OCI-LY7 (cell line): ENCODE results near the gene DBI. TPM values are rescaled to one million over a fixed set of nuclear protein-coding genes. Genes with fewer than 3 reads are reported as not detected.

Experiments used
- BruUV-seq: library from RNA; stranded (reverse); fragments of 400-500 nt; replicated peaks from 2 replicates; lab custom pipeline; 2021; lab: Mats Ljungman, UMichigan
- CTCF ChIA-PET: fragments of 300-600 bp; sonication (Branson Sonifier 250); formaldehyde crosslinking; loops from one replicate; lab custom pipeline; 2022; ENCODE audit warnings: antibody characterized with exemption; ENCODE audit not compliant: unreplicated experiment; lab: Charles Lee
- POLR2A ChIA-PET: fragments of 300-600 bp; sonication (Branson Sonifier 250); formaldehyde crosslinking; loops from one replicate; lab custom pipeline; 2022; ENCODE audit warnings: antibody characterized with exemption; lab: Charles Lee
- DNase-seq: peaks from one replicate; pipeline ENCODE4 v3.0.0-alpha.2; 2015; ENCODE audit warnings: low spot score
- H2AFZ ChIP-seq: fragments of 200-600 bp; sonication (generic), shearing (Covaris generic); 2 replicates; pipeline ENCODE4 v1.6.1; 2014; ENCODE audit warnings: mild to moderate bottlenecking, antibody characterized with exemption, low read length, moderate library complexity
- H3K27ac ChIP-seq: fragments of 200-600 bp; sonication (generic); 2 replicates; pipeline ENCODE4 v1.5.1; 2014; ENCODE audit warnings: mixed run types, low read depth, mild to moderate bottlenecking, moderate library complexity, low read length, inconsistent platforms; ENCODE audit not compliant: poor library complexity, severe bottlenecking
- H3K36me3 ChIP-seq: fragments of 200-600 bp; sonication (generic); 2 replicates; pipeline ENCODE4 v1.6.1; 2014; ENCODE audit warnings: mild to moderate bottlenecking, antibody characterized with exemption, low read length, moderate library complexity, mixed read lengths; ENCODE audit not compliant: insufficient read depth
- H3K4me1 ChIP-seq: fragments of 200-600 bp; sonication (generic); 2 replicates; pipeline ENCODE4 v1.5.1; 2014; ENCODE audit warnings: mild to moderate bottlenecking, low read length; ENCODE audit not compliant: insufficient read depth, poor library complexity, severe bottlenecking
- H3K4me2 ChIP-seq: fragments of 200-600 bp; sonication (generic); 2 replicates; pipeline ENCODE4 v1.6.1; 2014; ENCODE audit warnings: mild to moderate bottlenecking, low read length
- H3K4me3 ChIP-seq: fragments of 200-600 bp; sonication (generic); 2 replicates; pipeline ENCODE4 v1.5.1; 2014; ENCODE audit warnings: mild to moderate bottlenecking, low read depth, low read length; ENCODE audit not compliant: poor library complexity, severe bottlenecking
- H3K79me2 ChIP-seq: fragments of 200-600 bp; sonication (generic); 2 replicates; pipeline ENCODE4 v1.6.1; 2016; ENCODE audit warnings: low read depth, mild to moderate bottlenecking, low read length, moderate library complexity, mixed read lengths; ENCODE audit not compliant: insufficient read depth
- H3K9me2 ChIP-seq: fragments of 200-600 bp; sonication (generic); 2 replicates; pipeline ENCODE4 v1.6.1; 2016; ENCODE audit warnings: mild to moderate bottlenecking, low read length, mixed read lengths; ENCODE audit not compliant: insufficient read depth
- H3K9me3 ChIP-seq: fragments of 200-600 bp; sonication (generic); 2 replicates; pipeline ENCODE4 v1.6.1; 2014; ENCODE audit warnings: mild to moderate bottlenecking, mixed run types, low read length, mixed read lengths
- H4K20me1 ChIP-seq: fragments of 200-600 bp; sonication (generic); 2 replicates; pipeline ENCODE4 v1.6.1; 2014; ENCODE audit warnings: mild to moderate bottlenecking, antibody characterized with exemption, low read length, moderate library complexity, mixed read lengths; ENCODE audit not compliant: insufficient read depth
- EZH2phosphoT487 ChIP-seq: fragments of 200-600 bp; sonication (generic); IDR thresholded peaks from 2 replicates; pipeline ENCODE4 v1.6.1; 2018; ENCODE audit warnings: low read depth, borderline replicate concordance, mild to moderate bottlenecking, mixed run types, antibody characterized with exemption, low read length, moderate library complexity, mixed read lengths
- intact Hi-C: fragments of 100-400 bp; cut with micrococcal nuclease; formaldehyde crosslinking; loops from one replicate; pipeline ENCODE4 v1.10.0; 2022; ENCODE audit not compliant: unreplicated experiment
- total RNA-seq, 2 experiments: library from RNA; depleted of rRNA in 1 of 2; stranded (reverse); fragments of >200 nt in 1 of 2; shearing (Covaris generic) in 1 of 2; gene quantifications; 2 replicates each; pipeline ENCODE4 v1.2.3, GENCODE V29; 2014 to 2022
- TF ChIP-seq, protein P1 (sequence below): fragments of 200-600 bp; sonication (generic); conservative IDR thresholded peaks from 2 replicates; pipeline ENCODE4 v1.5.1; 2014; ENCODE audit warnings: mild to moderate bottlenecking, antibody characterized with exemption, low read length, moderate library complexity, mixed read lengths

Gene DBI
- total RNA-seq, 2 experiments from 2014 or later, result 293 to 309 TPM

DNA sequence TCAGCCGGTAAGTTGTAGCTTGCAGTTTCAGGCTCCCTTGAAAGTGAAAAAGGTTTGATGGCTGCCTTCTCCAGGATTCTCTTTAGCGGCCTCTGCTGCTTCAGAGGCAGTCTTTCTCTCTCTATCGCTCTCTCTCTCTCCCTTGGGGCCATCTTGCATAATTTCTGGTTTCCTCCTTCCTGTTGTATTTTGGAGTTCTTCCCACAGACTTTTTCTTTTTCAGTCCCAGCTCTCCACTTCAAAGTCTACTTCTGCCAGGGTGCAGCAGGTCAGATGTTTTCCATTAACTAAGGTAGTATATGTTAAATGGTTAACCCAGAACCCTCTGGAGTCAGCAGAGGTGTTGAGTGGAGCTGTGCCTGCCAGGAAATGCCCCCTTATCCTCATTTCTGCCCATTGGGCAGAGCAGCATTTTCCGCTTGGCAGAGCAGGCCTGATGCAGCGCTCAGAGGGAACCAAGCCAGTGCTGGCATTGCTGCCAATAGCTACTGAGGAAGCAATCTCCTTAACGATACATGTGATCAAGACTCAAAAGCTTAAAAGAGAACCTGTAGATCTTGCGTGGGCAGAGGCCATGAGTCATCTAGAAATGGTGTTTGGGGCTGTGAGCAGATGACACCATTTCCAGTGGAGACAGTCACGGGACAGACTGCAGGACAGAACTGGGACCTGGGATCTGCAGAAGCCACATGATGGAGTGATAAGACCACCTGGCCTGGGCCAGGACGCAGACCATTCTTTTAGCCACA, 20.8 kb downstream of the DBI start:
- Histone ChIP-seq H2AFZ (peak overlapping the region; percentile 6; the same call in 1 of the 2 replicates), H3K27ac (no peak overlapping the region), H3K9me3 (no peaks in the 10 kb centered on the region), H3K36me3 (no peaks in the 10 kb centered on the region; the same call in 1 of the 2 replicates), H3K9me2 (no peaks in the 10 kb centered on the region), H4K20me1 (no peaks in the 10 kb centered on the region), H3K4me3 (no peak overlapping the region), H3K4me1 (peaks cover 35% of the 10 kb centered on the region), H3K4me2 (peak overlapping the region; percentile 19; the same call in 1 of the 2 replicates), H3K79me2 (no peaks in the 10 kb centered on the region)
- DNase-seq, result no peak
- CTCF ChIA-PET, result interaction anchor here (0.6 kb wide), 1 partner anchor 20 kb away, joined by 3 read pairs; no protein-coding TSS in a partner anchor
- POLR2A ChIA-PET, result interaction anchor here (0.7 to 1.0 kb wide), 3 partner anchors 12 to 69 kb away, joined by 3 to 4 read pairs (median 3); no protein-coding TSS in a partner anchor
- intact Hi-C loops, result no loop called here
- TF ChIP-seq, protein P1, sequence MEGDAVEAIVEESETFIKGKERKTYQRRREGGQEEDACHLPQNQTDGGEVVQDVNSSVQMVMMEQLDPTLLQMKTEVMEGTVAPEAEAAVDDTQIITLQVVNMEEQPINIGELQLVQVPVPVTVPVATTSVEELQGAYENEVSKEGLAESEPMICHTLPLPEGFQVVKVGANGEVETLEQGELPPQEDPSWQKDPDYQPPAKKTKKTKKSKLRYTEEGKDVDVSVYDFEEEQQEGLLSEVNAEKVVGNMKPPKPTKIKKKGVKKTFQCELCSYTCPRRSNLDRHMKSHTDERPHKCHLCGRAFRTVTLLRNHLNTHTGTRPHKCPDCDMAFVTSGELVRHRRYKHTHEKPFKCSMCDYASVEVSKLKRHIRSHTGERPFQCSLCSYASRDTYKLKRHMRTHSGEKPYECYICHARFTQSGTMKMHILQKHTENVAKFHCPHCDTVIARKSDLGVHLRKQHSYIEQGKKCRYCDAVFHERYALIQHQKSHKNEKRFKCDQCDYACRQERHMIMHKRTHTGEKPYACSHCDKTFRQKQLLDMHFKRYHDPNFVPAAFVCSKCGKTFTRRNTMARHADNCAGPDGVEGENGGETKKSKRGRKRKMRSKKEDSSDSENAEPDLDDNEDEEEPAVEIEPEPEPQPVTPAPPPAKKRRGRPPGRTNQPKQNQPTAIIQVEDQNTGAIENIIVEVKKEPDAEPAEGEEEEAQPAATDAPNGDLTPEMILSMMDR, result peak; percentile 32; the same call in 1 of the 2 replicates
- TF ChIP-seq EZH2phosphoT487, result no peak
- no TSS peak for BruUV-seq

DNA sequence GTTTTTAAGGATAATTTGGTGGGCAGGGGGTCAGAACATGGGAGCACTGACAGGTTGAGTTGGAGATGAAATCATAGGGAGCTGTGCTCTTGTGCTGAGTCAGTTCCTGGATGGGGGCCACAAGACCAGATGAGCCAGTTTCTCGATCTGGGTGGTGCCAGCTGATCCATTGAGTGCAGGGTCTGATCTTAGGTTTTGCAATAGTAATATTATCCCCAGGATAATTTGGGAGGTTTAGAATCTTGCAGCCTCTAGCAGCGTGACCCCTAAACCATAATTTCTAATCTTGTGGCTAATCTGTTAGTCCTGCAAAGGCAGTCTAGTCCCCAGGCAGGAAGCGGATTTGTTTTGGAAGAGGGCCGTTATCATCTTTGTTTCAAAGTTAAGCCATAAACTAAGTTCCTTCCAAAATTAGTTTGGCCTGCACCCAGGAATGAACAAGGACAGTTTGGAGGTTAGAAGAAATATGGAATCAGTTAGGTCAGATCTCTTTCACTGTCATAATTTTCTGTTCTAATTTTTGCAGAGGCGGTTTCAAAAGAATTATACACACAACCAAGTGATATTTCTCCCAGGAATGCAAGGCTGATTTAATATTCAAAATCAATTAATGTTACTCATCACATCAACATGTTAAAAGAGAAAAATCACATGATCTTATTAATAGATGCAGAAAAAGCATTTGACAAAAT, 23.0 kb downstream of the DBI start:
- no peaks in the 10 kb centered on the region for H3K9me3 ChIP-seq
- H3K4me2 ChIP-seq, result no peak overlapping the region
- no TSS peak for BruUV-seq
- H4K20me1 ChIP-seq, result no peaks in the 10 kb centered on the region
- ChIA-PET POLR2A (interaction anchor here (0.7 to 1.5 kb wide), 4 partner anchors 10 to 1575 kb away, joined by 3 to 4 read pairs (median 4); partner anchors contain the start of genes C2orf76 and DBI), CTCF (no interaction called here)
- peaks cover 17% of the 10 kb centered on the region for H3K4me1 ChIP-seq
- H3K27ac ChIP-seq, result no peak overlapping the region
- H3K36me3 ChIP-seq, result no peaks in the 10 kb centered on the region; the same call in 1 of the 2 replicates
- intact Hi-C loops, result no loop called here
- H3K4me3 ChIP-seq, result no peak overlapping the region
- H2AFZ ChIP-seq, result no peak overlapping the region
- no peaks in the 10 kb centered on the region for H3K79me2 ChIP-seq
- H3K9me2 ChIP-seq, result no peaks in the 10 kb centered on the region
- TF ChIP-seq, protein P1, result no peak
- no peak for TF ChIP-seq EZH2phosphoT487
- no peak for DNase-seq
